Activated naive CD8-positive, alpha-beta T cell (primary cell): ENCODE measurements around the gene PCCA.

ENCODE experiments used
- H3K27ac Mint-ChIP-seq: one replicate; pipeline ENCODE4 v1.8.0; 2021; ENCODE audit warnings: mixed read lengths
- H3K27me3 Mint-ChIP-seq: one replicate; pipeline ENCODE4 v1.8.0; 2021; ENCODE audit warnings: mixed read lengths
- H3K36me3 Mint-ChIP-seq: one replicate; pipeline ENCODE4 v1.8.0; 2021; ENCODE audit warnings: mixed read lengths
- H3K4me1 Mint-ChIP-seq: one replicate; pipeline ENCODE4 v1.8.0; 2021; ENCODE audit warnings: low read depth, mixed read lengths
- H3K4me3 Mint-ChIP-seq: one replicate; pipeline ENCODE4 v1.8.0; 2021; ENCODE audit warnings: mild to moderate bottlenecking, mixed read lengths
- H3K9me3 Mint-ChIP-seq: one replicate; pipeline ENCODE4 v1.8.0; 2021; ENCODE audit warnings: low read depth, mixed read lengths

The PCCA gene

DNA sequence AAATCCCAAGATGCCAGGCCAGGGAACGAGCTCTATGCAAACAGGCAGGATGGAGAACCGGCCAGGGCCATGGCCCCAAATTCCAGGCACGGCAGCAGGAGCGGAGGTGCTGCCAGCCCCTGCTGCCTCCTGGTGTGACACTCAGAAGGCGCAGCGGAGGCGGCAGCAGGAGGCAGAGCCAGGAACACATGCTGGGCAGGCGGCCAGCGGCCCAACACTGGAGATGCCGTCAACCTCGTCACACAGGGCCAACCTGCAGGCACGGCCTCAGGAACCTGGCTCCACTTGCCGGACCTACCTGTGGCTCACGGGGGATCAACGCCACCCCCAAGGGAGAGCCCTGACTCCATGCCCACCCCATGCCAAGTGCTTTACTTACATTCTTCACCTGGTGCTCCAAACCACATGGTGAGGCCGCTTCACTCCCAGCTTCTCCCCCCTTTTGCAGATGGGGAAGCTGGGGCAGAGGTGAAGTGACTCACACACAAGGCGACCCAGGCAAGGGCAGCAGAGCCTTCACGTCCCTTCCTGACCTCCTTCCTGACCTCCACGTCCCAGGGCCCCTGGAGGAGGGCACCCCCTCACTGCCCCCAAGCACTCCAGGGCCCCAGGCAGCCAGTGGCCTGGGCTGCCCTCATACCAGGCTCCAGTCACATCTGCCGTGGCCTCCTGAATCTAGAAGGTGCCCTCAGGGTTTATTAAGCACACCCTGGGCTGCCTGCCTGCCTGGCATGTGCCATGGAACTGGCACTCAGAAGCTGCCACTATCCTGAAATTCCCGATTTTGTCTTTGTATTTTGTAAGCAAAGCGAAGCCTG is 456.2 kb downstream of the PCCA start:
- Mint-ChIP-seq H3K9me3 (no peaks in the 10 kb centered on the region), H3K4me1 (peaks cover 7% of the 10 kb centered on the region), H3K27me3 (no peaks in the 10 kb centered on the region), H3K4me3 (no peak overlapping the region), H3K36me3 (peaks cover 2% of the 10 kb centered on the region), H3K27ac (no peak overlapping the region)

DNA sequence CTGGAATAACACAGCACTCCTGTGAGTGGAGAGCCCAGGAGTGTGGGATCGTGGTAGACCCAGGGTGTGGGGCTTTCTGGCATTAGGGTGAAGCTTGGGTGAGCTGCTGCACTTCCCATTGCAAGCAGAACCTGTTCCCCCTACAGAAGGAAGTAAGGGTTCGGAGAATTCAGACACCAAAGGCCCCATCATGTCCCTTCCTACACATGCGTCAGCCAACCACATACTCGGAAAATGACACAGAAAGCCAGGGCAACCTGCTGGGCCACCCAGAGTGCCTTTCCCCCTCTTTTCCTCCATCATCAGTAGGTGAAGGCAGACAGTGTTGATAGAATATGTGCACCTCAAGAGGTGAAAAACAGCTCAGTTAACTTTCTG is 456.8 kb downstream of the PCCA start:
- H3K4me3 Mint-ChIP-seq: no peak overlapping the region

DNA sequence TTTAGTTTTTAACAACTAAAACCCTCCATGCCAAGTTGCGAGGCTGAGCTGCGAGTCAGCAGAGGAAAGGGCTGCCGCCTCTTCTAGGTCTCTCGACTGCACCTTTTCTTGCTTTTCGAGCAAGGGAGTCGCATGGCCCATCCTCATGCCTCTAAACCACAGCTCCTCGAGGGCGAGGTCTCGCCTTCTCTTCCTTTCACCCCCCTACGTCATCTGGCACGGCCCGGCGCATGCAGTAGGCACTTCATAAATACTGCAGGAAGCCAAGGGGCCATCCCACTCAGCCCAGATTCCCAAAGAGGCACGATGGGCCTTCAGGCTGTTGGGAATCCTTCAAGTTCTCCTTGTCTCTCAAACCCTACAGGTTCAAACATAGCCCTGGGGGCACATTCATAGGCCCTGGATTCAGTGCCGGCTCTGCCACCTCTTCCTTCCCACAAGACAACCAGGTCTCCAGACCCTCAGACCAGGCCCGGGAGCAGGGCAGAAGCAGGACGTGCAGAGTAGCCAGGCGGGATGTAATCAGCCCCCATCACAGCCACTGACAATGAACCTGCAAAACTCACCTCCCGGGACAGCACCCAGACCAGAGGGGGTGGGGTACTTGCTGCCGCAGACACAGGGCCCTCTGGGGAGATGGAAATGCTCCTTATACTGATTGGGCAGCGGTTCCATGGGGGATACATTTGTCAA is 458.0 kb downstream of the PCCA start:
- Mint-ChIP-seq H3K36me3 (no peaks in the 10 kb centered on the region), H3K27me3 (no peaks in the 10 kb centered on the region), H3K9me3 (no peaks in the 10 kb centered on the region), H3K27ac (no peak overlapping the region), H3K4me1 (peaks cover 6% of the 10 kb centered on the region), H3K4me3 (no peak overlapping the region)

More for the DNA sequence above, 456.8 kb downstream of the PCCA start:
- Mint-ChIP-seq H3K27me3 (no peaks in the 10 kb centered on the region), H3K36me3 (no peaks in the 10 kb centered on the region), H3K27ac (no peak overlapping the region), H3K9me3 (no peaks in the 10 kb centered on the region), H3K4me1 (peaks cover 7% of the 10 kb centered on the region)

DNA sequence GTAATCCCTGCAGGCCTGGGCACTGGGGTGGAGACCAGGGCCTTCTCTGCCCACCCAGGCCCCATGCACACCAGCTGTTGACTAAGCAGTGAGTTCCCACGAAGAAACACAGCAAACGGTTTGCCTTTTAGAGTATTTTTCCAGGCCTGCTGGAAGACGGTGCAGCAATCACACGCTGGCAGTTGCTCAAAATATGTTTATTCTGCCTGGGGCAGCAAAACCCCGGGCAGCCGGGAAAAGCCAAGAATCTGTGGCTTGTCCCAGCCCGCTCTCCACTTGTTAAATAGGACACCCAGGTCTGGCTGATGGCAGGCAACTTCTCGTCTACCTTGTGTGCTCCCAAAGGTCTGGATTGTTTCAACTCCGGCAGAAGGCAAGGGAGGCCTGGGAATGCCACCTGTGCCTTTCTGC is 458.9 kb downstream of the PCCA start:
- Mint-ChIP-seq H3K27ac (no peak overlapping the region), H3K4me3 (no peak overlapping the region)

DNA sequence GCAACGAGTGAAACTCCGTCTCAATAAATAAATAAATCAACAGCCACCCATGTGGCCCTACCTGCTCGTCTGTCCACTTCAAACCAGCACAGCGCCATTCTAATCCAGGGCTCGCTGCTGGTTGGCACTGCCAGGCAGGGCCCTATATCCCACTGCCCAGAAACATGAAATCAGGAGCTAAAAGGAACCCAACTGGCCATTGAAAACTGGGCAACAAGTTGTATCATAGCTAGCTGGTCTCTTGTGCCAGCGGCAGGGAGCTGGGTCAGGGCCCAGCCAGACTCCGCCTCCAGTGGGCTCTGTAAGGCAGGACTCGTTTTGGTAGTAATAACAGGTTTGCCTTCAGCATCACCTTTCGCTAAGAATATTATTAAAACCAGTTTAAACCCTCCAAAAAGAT is 460.4 kb downstream of the PCCA start:
- H3K4me3 Mint-ChIP-seq: no peak overlapping the region
- no peaks in the 10 kb centered on the region for H3K4me1 Mint-ChIP-seq
- H3K27ac Mint-ChIP-seq: no peak overlapping the region
- H3K9me3 Mint-ChIP-seq: no peaks in the 10 kb centered on the region
- H3K36me3 Mint-ChIP-seq: peaks cover 7% of the 10 kb centered on the region
- no peaks in the 10 kb centered on the region for H3K27me3 Mint-ChIP-seq

More for the DNA sequence above, 458.9 kb downstream of the PCCA start:
- Mint-ChIP-seq H3K9me3 (no peaks in the 10 kb centered on the region), H3K27me3 (no peaks in the 10 kb centered on the region), H3K4me1 (peaks cover 1% of the 10 kb centered on the region), H3K36me3 (no peaks in the 10 kb centered on the region)

DNA sequence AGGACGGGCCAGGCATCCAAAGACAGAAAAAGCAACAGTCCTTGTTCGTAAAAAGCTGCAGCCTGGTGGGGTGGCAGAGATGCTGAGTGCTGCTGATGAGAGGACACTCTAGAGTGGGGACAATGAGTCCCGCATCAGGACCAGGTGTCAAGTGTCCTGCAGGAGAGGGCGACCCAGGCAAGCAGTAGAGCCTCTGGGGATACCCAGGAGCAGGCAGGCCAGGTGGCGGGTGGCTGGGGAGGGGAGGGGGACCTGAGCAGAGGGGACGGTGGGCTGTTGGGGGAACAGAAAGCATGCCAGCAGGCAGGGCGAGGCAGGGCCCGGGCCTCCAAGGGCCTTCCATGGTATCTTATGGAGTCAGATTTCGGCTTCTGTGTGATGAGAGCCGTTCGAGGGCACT is 463.9 kb downstream of the PCCA start:
- peaks cover 7% of the 10 kb centered on the region for H3K36me3 Mint-ChIP-seq

DNA sequence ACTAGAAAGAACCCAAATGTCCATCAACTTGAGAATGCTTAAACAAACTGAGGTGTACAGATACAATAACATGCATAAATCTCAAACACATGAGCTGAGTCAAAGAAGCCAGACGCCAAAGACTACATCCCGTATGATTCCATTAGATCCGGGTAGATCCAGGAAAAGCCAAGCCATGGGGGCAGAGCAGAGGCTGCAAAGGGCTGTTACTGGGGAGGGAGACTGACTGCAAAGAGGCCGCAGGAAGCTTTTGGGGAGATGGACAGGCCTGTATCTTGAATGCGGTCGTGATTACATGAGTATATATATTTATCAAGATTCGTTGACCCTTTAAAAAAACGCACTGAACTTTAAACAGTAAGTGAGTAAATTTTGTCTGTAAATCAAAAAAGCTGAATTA is 471.0 kb downstream of the PCCA start:
- no peaks in the 10 kb centered on the region for H3K27me3 Mint-ChIP-seq
- peaks cover 6% of the 10 kb centered on the region for H3K36me3 Mint-ChIP-seq
- no peak overlapping the region for H3K27ac Mint-ChIP-seq
- H3K4me1 Mint-ChIP-seq: no peaks in the 10 kb centered on the region
- H3K4me3 Mint-ChIP-seq: no peak overlapping the region
- H3K9me3 Mint-ChIP-seq: no peaks in the 10 kb centered on the region

More for the DNA sequence above, 463.9 kb downstream of the PCCA start:
- Mint-ChIP-seq H3K9me3 (no peaks in the 10 kb centered on the region), H3K27me3 (no peaks in the 10 kb centered on the region), H3K4me3 (no peak overlapping the region), H3K4me1 (no peaks in the 10 kb centered on the region), H3K27ac (no peak overlapping the region)

DNA sequence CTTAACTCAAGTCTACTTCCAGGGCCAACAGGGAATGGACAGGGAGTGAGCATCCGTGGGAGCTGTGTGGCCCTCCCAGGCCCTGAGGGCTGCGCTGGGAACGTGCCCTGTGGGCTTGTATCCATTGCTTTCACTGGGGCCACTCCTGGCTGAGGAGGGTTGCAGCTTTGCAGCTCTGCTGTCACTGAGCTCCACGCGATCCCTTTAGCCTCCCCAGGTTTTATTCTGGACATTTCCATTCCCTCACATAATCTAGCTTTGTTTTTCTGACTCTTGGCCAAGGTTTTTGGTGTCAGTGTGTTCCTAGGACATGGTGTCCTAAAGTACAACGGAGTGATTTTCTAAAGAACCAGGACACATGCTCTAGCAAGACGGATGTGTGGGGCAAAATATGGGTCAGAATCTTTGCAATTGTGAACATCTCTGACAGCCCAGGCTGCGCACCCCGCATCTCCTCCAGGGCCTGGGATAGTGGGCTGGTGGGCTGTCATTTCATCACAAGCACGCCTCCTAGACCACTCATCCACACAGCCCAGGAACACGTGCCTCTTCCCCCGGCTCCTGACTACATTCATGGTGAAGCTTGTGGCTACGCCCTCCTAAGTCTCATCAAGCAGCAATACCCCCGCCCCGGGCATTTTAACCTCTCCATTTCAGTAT is 471.7 kb downstream of the PCCA start:
- Mint-ChIP-seq H3K27ac (no peak overlapping the region), H3K27me3 (no peaks in the 10 kb centered on the region), H3K36me3 (peaks cover 11% of the 10 kb centered on the region), H3K9me3 (no peaks in the 10 kb centered on the region), H3K4me1 (peaks cover 1% of the 10 kb centered on the region), H3K4me3 (no peak overlapping the region)

DNA sequence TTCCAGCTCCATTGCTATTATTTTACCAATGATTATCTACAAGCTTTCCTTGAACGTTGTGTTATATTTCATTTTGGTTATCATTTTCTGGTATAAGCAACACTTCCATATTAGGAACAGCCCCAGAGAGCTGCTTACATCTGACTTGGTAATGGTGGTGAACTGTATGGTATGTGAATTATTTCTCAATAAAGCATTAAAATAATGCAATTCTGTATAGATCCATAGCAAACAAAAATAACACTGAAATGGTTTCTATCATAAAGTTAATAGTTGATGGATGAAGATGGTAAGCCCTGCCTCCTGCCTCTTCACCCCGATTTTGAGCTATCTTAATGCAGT is 472.2 kb downstream of the PCCA start:
- Mint-ChIP-seq H3K27ac (no peak overlapping the region), H3K4me3 (no peak overlapping the region), H3K4me1 (peaks cover 1% of the 10 kb centered on the region), H3K9me3 (no peaks in the 10 kb centered on the region), H3K36me3 (peaks cover 12% of the 10 kb centered on the region), H3K27me3 (no peaks in the 10 kb centered on the region)

DNA sequence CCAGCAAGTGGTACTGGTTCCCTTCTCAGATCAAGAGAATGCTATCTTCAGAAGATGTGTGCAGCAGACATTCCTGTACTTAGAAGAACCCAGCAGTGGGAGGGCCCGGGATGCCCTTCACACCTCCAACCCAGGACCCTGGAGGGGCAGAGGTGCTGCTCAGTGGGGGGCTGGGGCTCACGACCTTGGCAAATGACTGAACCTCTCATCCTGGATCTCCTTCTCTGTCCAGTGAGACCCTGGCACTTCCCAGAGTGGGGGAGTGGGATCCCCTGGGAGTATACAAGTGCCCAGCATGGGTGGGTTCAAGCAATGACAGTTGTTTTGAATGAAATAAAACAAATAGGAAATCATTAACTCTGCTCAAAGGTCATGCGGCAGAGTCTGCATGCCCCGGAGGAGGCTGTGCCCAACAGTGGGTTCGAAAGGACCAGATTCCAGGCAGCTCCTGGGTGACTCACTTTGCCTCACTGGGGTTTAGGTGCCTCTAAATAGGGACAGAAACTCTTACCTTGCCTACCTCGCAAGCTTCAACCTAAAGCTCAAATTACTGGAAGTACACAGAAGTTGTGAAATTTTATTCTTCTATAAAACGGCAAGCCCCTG is 472.8 kb downstream of the PCCA start:
- H3K4me1 Mint-ChIP-seq: peaks cover 1% of the 10 kb centered on the region
- H3K36me3 Mint-ChIP-seq: peaks cover 16% of the 10 kb centered on the region
- no peak overlapping the region for H3K27ac Mint-ChIP-seq
- no peak overlapping the region for H3K4me3 Mint-ChIP-seq
- no peaks in the 10 kb centered on the region for H3K9me3 Mint-ChIP-seq
- H3K27me3 Mint-ChIP-seq: no peaks in the 10 kb centered on the region

DNA sequence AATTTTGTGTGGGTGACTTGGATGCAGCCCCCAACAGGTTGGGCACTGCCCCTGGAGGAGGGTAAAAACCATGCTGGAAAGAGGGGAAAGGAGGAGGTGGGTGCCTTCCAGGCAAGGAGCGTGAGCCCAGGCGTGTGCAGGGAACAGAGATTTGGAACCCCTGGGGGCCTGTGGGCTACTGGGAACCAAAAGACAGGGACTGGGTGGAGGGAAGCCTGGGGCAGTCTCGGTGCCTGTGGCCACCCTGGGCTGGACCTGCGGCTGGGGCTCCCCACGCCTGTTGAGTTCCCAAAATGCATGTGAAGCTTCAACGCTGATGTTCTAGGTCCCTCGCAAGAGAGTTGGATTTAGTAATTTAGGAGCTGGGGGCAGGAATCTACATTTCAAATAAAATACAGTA is 474.9 kb downstream of the PCCA start:
- H3K4me3 Mint-ChIP-seq: no peak overlapping the region
- H3K36me3 Mint-ChIP-seq: peaks cover 19% of the 10 kb centered on the region
- H3K27me3 Mint-ChIP-seq: no peaks in the 10 kb centered on the region
- no peaks in the 10 kb centered on the region for H3K9me3 Mint-ChIP-seq
- no peak overlapping the region for H3K27ac Mint-ChIP-seq
- peaks cover 1% of the 10 kb centered on the region for H3K4me1 Mint-ChIP-seq

DNA sequence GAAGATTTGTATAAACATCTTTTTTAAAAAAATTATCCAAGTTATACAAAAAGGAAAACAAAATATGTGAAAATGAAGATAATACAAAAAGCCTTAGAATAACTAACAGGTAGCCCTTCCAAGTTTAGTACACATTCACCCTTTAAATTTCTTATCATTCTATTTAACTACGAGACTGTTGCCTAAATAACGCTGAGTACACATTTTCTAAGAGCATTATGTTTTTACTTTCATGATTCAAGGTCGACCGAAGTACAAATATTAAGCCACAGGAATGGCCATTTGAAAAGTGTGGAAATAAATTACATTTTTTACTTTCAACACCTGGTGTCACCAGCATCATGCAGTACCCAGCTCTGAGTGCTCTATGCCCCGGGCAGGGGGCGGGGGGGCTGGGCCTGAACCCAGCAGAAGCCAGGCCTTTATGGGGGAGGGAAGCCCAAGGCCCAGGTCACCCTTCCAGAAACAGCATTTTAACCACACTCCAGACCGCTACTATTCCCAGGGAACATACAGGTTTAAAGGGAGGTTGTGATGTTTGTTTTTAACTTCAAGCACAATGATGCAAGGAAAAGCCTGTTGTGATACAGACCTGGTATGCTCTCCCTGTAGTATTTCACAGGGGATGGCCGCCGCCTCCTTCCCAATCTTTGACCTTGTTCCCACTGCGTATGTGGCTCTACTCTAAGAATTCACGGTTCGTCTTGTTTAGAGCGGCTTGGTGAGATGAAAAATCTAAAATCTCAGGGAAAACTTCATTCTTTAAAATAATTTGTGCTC is 475.7 kb downstream of the PCCA start:
- Mint-ChIP-seq H3K27me3 (no peaks in the 10 kb centered on the region), H3K9me3 (no peaks in the 10 kb centered on the region), H3K4me1 (peaks cover 1% of the 10 kb centered on the region), H3K4me3 (no peak overlapping the region), H3K36me3 (peaks cover 19% of the 10 kb centered on the region), H3K27ac (no peak overlapping the region)

DNA sequence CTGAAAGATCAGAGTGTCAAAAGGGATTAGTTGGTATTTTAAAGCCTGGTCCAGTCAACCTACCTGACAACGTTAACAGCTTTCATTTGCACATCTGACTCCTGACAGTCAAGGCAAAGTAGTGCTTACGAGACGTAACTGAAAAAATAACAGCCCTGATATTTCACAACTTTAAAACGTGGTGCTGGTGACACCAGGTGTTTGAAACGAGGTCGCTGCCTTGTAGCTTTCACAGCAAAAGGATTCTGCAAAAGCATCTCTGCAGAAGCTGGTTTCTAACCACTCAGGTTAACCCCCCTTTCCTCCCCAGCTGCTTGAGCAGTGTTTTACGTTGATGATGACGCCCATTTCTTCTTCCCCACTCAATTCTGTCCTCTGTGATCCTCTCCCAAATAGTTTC is 476.4 kb downstream of the PCCA start:
- no peak overlapping the region for H3K27ac Mint-ChIP-seq
- H3K4me3 Mint-ChIP-seq: no peak overlapping the region
- H3K27me3 Mint-ChIP-seq: no peaks in the 10 kb centered on the region

DNA sequence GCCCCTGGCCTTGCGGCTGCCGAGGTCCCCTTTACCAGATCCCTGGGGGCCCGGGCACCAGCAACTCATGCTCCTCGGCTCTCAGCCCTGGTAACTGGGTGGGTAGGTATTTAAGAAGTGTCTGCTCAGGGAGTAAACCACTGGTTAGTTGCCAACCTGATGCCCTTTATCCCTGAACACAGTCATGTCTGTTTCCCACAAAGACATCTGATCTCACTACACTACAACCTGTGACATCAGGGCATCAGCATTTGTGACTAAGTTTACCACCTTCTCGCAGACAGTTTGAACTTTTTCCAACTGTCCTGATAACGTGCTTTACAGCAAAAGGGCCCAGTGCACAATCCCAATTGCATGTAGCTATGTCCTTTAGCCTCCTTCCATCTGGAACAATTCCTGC is 477.6 kb downstream of the PCCA start:
- peaks cover 1% of the 10 kb centered on the region for H3K4me1 Mint-ChIP-seq
- no peak overlapping the region for H3K4me3 Mint-ChIP-seq
- no peaks in the 10 kb centered on the region for H3K27me3 Mint-ChIP-seq
- peaks cover 19% of the 10 kb centered on the region for H3K36me3 Mint-ChIP-seq
- H3K27ac Mint-ChIP-seq: no peak overlapping the region
- no peaks in the 10 kb centered on the region for H3K9me3 Mint-ChIP-seq

More for the DNA sequence above, 476.4 kb downstream of the PCCA start:
- H3K9me3 Mint-ChIP-seq: no peaks in the 10 kb centered on the region
- H3K36me3 Mint-ChIP-seq: peaks cover 19% of the 10 kb centered on the region
- H3K4me1 Mint-ChIP-seq: peaks cover 1% of the 10 kb centered on the region
